HG02623 (cell line): Measurements from ENCODE around the gene BHLHE23.

ENCODE experiments used
- ATAC-seq: cut with Tn5 transposase; IDR thresholded peaks from one replicate; pipeline ENCODE4 v1.9.1; 2021; ENCODE audit warnings: moderate library complexity; ENCODE audit not compliant: unreplicated experiment

BHLHE23 gene

DNA sequence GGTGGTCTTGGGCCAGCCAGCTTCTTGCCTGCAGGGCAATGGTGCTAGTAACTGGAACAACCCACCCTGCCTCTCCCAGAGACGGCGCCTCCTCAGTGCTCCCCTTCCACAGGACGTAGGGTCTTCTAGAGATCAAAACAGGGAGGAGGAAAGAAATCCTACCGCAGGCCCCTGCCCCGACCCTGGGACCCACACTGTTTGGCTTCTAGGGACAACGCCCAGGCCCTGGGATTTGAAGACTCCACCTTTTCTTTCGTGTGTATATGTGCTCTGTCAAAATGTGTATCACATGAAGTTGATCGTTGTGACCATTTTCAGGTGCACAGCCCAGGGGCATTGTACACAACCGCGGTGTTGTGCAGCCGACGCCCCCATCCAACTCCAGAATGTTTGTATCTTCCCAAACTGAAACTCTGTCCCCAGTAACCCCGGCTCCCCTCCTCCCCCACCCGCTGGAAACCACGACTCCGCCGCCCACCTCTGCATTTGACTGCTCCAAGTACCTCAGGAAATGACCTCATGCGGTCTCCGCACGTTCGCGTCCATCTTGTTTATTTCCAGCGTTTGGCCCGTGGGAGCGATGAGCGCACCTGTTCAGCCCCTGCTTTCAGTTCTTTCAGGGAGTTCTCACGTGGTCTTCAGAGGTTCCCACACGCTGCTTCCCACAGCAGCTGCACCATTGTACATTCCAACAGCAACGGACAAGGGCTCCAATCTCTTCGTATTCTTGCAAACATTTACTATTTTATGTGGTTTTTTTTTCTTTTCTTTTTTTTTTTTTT is 3.4 kb upstream of the BHLHE23 start:
- ATAC-seq, result peak; percentile 37

DNA sequence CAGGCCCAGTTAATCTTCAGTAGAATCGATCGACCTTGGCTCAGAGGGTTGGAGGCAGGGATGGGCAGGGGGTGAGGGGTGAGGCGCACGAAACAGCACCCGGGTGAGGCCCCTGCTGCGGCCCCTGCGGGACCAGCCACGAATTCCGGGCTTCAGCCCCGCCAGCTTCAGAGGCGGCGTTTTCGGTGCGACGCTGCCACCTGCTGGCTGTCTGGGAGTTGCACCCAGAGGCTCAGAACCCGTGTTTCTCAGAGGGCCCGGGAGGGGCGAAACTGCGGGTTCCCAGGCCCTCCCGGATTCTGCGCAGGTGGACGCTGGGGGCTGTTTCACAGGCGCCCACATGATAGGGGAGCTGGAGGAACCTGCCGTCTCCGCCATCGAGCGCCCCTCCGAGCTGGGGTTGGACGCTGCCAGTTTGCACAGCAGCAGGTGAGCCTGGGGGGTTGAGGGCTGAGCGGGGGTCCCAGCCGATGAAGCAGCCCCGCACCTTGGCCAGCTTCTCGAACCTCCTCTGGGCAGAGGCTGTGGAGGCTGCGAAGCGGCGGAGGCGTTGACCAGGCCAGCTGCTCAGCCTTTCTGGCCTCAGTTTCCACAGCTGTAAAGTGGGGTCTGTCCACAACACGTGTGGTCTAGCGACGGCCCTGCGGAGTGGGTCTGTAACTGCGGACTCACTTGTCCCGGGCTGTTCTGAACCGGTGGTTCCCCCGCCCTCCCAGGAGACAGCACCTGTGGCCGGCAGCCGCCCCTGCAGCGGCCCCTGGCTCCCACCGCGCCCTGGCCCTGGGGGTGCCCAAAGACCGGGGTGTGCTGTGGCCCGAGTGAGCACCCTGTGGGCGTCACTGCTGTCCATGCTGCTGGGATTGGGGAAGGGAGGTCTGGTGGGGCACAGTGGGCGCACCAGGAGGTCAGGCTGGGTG is 2.5 kb upstream of the BHLHE23 start:
- ATAC-seq, result peak; percentile 40

DNA sequence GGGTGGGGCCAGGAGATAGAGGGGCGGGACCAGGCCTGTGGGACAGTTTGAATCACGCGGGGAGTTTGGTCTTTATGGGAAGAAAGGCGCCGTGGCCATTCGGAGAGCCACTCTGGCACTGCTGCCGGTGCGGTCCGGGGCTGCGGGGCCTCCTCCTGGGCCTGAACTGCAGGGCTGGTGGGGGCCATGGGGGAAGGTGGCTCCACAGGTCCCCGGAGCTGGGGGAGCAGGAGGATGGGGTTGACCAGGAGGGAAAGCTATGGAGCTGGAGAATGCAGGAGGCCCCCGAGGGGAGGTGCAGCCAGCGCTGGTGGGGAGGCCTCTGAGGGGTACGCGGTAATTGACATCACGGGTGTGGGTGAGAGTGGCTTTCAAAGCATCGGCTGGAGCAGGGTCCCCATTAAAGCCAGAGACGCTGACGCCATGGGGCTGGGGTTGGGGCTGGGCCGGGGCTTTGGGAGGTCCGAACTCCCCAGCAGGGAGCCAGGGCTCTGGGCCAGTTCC is 1.8 kb upstream of the BHLHE23 start:
- no peak for ATAC-seq

DNA sequence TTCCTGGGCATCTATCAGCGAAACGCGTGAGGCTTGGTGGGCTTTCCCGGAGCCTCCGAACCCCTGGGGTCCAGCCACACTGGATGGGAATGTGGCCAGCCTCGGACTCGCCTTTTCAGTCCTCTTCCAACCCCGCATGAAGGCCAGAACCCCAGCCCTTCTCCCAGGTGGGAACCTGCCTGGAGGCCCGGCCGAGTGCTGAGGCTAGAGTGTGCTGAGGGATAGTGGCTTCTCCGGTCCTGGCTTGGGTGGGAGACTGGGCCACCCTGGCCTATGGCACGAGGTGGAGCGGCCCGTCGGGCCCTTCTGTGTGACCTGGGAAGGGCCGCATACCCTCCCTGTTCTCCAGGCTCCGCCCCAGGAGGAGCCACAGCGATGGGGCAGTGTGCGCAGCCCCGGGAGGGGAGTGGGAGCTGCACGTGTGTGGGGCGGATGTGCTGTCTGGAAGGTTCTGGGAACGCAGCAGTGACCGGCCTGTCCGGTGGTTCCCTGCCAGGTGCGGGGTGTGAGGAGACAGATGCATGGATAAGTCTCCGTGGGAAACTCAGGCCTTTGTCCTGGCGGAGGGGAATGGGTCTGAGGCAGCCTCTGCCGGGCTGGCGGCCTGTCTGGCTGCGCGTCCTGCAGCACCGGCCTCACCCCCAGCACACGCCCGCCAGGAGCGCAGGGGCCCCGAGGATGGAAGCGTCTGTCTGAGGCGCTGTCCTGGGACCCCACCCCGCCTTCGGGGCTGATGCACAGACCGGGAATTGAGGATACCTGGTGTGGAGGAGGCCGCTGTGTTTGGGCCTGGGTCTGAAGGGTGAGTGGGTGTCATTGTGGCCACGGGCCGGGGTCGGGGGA is 1.1 kb upstream of the BHLHE23 start:
- ATAC-seq, result no peak

DNA sequence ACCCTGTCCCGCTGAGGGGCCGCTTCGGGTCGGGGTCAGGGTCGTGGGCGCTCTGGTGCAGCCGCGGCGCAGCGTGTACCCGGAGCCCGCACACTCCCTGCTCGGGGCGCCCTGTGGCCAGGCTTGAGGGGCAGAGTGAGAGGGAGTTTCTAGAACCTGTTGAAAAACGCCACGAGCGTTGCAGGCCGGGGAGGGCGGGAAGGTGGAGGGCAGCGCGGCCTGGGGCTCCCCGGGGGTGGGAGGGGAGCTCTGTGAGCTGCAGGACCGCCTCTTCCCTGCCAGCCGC is 539 bp upstream of the BHLHE23 start:
- no peak for ATAC-seq

DNA sequence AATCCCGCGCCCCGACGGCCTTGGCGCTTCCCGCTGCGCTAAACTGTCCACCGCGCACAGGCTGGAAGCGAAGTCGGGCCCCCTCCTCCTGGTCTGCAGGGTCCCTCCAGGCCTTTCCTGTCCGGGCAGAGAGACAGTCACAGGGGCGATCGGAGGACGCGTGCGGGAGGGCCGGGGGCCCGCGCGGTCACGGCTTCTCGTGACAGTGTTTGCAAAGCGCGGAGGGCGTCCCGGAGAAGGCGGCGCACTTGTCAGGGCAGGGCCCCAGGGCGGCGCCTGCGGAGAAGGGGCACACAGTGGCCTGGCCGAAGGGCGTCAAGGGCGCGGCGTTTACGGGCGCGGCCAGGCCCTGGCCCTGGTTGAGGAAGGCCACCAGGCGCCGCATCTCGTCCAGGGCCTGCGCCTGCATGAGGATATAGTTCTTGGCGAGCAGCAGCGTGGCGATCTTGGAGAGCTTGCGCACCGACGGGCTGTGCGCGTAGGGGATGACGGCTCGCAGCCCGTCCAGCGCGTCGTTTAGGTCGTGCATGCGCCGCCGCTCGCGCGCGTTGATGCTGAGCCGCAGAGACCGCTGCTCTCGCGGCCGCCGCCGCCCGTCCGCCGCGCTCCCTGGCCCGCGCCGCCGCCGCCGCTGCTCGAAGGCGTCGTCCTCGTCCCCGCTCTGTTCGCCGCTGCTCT is 763 bp downstream of the BHLHE23 start:
- ATAC-seq, result no peak

DNA sequence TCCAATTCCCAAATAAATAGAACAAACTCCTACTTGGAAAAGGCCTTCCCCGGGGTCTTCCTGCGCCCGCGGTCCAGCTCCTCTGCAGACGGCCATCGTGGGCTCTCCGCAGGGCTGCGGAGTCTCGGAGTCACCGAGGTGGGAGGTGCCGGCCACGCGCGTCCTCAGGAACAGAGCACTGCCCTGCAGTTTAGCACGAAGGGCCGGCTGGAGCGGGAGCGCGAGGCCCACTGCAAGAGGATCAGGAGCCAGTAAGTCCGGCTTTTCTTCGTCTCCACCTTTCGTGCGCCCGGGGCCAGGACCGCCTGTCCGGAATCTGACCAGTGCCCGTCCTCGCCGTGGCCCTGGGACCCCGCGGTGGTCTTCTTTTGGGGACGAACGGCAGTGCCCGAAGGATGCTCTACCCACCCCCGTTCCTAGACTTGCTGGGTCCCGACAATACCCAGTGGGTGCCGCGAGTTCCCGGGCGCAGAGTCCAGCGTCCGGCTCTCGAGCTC is 1.4 kb downstream of the BHLHE23 start:
- no peak for ATAC-seq

DNA sequence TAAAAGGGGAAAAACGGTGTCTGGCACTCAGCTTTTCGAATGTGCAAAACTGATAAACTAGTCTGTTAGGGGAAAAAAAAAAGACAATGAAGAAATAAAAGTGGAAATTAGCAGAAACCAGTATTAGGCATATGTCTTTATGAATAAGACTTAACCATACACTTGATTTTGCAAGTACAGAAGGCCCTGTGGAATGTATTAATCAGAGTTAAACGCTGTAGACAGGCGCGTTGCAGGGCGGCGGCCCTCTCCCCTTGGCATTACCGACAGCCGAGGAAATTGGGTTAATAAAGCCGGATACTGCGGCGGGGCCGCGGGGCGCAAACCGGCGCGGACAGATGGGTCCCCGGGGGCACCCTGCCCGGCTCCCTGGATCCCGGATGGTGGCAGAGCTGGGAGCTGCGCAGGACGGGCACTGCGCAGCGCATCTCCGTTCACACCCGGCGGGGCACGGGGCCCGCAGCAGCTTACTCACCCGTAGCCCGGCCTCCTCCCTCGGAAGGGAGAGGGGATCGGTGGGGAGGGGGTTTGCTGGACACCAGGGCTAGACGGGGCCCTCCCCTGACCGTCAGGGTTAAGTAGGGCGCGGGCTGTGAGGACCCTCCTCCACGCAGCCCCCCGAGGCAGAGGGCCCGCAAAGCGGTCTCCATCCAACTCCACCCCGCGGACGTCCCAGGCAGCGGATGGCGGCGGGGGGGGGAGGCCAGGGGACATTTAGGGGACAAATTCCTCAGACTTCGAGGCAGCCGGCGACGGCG is 2.0 kb downstream of the BHLHE23 start:
- no peak for ATAC-seq

DNA sequence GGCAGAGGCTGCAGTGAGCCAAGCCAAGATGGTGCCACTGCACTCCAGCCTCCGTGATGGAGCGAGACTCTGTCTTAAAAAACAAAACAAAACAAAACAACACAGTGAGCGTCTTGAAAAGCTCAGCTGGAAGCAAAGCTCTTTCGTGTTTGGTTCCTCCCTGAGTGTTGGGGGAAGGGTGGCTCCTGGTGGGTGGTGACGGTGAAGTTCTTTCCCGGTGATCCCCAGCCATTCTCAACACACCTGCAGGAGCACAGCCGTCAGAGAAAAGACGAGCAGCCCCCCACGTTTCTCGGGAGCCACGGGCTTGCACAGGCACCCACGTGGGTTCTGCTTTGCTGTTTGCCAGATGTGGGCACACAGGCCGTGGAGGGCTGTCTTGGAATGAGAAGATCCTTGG is 3.2 kb downstream of the BHLHE23 start:
- no peak for ATAC-seq

DNA sequence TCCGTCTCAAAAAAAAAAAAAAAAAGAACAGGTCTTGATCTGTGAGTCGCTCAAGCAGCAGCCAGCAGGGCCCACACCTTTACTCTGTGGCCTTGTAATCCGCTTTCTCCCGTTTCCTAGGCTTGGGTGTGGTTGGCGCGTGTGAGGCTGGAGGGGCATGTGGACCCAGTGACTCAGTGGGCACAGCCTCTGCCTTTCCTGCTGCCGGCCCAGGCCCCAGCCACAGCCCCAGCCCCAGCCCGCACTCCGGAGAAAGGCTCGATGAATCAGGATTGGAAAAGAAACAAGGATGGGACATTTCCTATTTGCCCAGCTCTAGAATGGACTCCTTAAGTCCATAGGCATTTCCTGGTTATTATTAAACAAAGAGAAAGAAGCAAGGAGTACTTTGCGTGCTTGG is 4.3 kb downstream of the BHLHE23 start:
- ATAC-seq, result no peak

DNA sequence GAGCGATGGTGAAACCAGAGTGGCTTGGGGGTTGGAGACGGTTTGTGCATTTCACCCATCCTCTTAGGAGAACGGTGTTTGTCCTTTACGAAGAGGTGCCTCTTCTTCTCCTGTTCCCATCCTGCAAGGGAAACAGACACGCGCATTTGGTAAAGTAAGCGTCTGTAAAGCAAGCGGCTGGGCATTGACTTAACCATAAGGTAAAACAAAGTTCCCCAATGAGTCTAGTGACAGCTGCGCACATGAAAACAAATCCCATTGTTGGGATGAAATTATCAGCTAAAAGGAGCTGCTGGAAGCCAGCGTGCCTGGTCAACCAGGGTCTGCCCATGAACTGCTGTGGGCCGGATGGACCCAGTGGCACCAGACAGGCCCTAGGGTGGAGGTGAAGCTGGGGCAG is 5.8 kb downstream of the BHLHE23 start:
- ATAC-seq, result no peak

DNA sequence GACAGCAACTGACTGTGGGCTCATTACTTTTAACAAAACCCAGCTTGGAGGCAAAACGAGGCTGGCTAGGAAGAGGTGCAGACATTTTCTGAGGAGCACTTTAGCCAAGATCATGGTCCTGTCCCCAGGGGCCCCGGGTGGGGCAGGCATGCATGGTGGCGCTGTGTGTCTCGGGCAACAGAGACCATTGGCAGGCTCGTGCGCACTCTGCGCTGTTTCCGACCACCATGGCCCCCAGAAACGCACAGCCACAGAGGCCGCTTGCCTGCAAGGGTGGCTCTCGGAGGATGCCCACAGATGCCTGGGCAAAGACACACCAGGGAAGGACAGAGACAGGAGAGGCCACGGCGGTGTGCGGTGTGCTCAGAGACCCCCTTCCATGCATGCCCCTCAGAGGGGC is 6.7 kb downstream of the BHLHE23 start:
- no peak for ATAC-seq

DNA sequence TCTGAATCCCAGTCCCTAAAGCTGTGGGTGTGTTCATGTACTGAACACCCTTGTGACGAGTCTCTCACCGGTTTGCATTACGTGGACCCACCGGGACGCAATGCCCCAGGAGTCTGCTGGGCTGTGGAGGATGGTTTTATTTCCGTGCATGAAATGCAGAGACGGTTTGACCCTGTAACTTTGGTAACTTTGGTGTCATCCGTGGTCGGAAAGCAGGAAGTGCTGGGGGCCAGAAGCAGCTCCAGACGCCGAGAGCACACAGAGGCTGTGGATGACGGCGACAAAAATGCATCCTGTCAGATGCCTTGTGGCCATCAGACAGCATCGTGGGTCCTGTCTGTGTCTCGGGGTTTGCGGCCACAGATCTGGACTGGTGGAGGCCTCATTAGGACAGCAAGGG is 7.2 kb downstream of the BHLHE23 start:
- no peak for ATAC-seq

DNA sequence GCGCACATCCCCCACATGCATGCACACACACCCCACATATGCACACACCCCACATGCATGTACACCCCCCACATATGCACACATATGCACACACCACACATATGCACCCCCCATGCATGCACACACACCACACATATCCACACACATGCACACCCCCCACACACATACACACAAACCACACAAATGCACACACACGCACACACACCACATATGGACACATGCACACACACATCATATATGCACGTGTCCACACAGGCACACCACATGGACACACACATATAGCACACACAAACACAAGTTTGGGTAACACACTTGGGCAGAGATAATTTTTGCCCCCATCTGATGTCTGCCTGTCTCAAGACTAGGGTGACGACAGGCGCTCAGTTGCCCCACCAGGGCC is 8.3 kb downstream of the BHLHE23 start:
- no peak for ATAC-seq

DNA sequence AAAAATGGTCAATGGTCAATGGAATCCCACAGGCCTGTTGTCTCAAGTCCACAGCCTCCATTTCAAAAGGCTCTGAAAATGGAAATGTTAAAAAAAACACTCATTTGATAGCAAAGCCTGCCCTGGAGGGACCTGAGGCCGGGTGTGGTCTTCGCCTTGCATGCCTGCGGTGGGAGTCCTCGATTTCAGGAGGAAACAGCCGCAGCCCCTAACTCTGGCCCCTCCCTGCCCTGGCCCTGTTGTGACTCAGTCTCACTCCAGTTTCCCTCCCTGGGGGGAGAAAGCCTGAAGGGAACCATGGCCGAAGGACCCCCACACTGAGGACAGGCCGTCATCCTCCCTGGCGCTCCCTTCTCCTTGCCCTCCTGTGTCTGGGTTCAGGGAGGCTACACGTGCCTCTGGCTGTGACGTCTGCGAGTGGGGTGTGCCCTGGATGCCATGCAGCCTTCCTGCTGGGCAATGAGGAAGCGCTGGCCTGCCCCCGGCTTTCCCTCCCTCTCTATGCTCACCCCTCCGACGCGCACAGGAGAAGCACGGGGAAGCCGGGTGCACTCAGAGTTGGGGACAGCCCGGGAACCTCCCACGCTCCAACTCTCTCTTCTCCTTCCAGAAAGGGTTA is 9.2 kb downstream of the BHLHE23 start:
- ATAC-seq, result no peak

DNA sequence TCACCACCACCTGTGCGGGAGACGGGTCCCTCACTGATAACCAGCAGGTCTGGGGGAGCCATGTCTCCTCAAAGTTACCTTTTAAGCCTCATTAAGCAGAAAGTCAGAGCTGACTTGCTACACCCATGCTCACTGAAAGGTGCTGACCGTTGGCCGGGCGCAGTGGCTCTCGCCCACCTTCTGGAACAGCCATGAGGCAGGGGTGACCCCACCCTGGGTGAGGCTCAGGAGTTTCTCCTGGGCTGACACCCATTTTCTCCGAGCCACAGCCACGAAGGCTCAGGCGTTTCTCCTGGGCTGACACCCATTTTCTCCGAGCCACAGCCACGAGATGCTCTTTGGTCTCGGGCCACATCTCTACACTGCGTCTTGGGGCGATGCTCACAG is 10.2 kb downstream of the BHLHE23 start:
- no peak for ATAC-seq

DNA sequence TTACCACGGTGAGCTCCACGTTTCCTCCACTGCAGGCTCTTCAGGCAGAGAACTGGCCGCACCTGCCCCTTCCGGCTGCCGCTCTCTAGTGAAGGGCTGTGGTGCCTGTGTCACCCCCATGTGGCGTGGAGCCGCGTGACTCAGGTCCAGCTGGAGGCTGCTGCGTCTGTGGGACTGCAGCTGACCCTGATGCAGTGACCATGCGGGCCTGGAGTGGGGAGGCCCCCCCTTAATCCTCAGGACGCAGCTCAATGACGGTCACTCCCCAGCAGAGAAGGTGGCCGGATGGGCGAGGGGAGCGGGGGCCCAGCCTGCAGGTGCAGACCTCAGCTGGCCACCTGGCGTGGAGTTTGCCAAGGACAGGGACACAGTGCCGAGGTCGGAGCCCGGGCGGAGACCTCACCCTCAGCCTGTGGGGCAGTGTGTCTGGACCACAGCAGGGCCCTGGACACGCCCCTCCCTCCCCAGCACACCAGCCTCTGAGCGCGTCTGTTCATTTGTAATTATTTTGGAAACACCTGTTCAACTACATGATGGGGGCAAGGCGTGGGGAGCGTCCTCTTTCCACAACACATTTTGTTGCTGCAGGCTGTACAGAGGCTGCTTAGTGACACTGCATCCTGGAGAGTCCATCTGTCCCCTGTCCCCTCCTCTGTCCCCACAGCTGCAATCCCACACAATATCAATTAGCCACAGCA is 10.7 kb downstream of the BHLHE23 start:
- no peak for ATAC-seq

DNA sequence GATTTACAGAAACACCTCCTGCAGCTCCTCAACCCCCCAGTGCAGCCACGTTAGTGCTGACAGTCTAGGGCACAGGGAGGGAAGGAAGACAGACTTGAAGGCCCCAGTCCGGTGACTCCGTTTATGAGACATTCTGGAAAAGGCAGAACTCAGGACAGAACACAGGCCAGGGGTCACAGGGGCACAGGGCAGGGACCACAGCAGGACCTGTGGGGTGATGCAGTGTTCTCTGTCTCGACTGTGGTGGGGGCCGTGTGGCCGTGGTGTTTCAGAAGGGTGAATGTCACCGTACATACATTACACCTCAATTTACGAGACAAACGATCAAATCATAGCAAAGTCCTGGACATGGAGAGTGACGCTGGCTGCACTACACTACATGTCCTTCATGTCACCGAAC is 11.3 kb downstream of the BHLHE23 start:
- no peak for ATAC-seq

DNA sequence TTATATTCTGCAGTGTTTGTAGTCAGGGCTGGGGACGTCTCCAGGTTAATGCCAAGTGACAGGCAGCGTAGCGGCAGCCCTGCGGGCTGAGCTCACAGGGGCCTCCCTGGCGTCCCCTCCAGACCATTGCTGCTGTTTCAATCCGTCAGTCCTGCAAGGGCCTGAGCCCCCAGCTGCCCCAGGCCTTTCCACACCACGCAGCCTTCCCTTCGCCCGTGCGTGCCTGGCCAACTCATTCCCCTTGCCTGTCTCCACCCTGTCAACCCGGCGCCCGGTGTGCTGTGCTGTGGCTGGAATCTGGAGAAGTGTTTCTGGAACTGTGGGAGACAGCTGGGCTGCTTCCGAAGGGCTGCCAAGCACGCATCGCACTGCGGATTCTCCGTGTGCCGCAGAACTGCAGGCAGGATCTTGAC is 11.9 kb downstream of the BHLHE23 start:
- ATAC-seq, result no peak
